Stomach (tissue), 9 donors: ENCODE measurements around the gene NUP210. TPM values are rescaled to one million over a fixed set of nuclear protein-coding genes. Genes with fewer than 3 reads are reported as not detected.

Source experiments
- DNase-seq, 2 donors: peaks; one replicate each; pipeline versions ENCODE4 v3.0.0 to v3.0.0-alpha.2; 2013 to 2019
- H3K27ac ChIP-seq, 5 donors: fragments of 200-600 bp in 4 of 5; sonication (generic) in 4 of 5; one replicate each; pipeline ENCODE4 v1.5.1; 2013 to 2019; ENCODE audit warnings: mild to moderate bottlenecking in 1 of 5, moderate library complexity in 1 of 5
- H3K27me3 ChIP-seq, 3 donors: fragments of 200-600 bp; sonication (generic); one replicate each; pipeline ENCODE4 v1.5.1; 2017 to 2019; ENCODE audit warnings: mixed run types in 1 of 3
- H3K36me3 ChIP-seq, 4 donors: fragments of 200-600 bp; sonication (generic); 1 replicate in 3 of 4; 2 replicates in 1 of 4; pipeline ENCODE4 v1.5.1; 2016 to 2019
- H3K4me1 ChIP-seq, 4 donors: fragments of 200-600 bp; sonication (generic); one replicate each; pipeline ENCODE4 v1.5.1; 2016 to 2019
- H3K4me3 ChIP-seq, 4 donors: fragments of 200-600 bp; sonication (generic) in 3 of 4; one replicate each; pipeline ENCODE4 v1.5.1; 2016 to 2019; ENCODE audit warnings: mild to moderate bottlenecking in 1 of 4
- H3K9me3 ChIP-seq, 4 donors: fragments of 200-600 bp; sonication (generic); one replicate each; pipeline ENCODE4 v1.5.1; 2016 to 2019
- CTCF ChIP-seq, 7 experiments: fragments of 450-650 bp in 4 of 7; fragments of 200-600 bp in 3 of 7; sonication (generic) in 3 of 7; IDR thresholded peaks; one replicate each; pipeline ENCODE4 v1.5.1; 2016 to 2019; ENCODE audit warnings: antibody characterized with exemption in 7 of 7, control low read depth in 2 of 7, mild to moderate bottlenecking in 1 of 7
- EP300 ChIP-seq: sonication (generic); formaldehyde crosslinking; IDR thresholded peaks from one replicate; pipeline ENCODE4 v1.6.1; 2017; ENCODE audit warnings: antibody characterized with exemption
- POLR2A ChIP-seq, 4 donors: fragments of 450-650 bp; IDR thresholded peaks; one replicate each; pipeline ENCODE4 v1.6.1; 2016; ENCODE audit warnings: antibody characterized with exemption in 4 of 4, control low read depth in 2 of 4, mild to moderate bottlenecking in 1 of 4, moderate library complexity in 1 of 4
- POLR2AphosphoS5 ChIP-seq, 3 donors: sonication (generic); formaldehyde crosslinking; IDR thresholded peaks; one replicate each; pipeline ENCODE4 v1.6.1; 2016; ENCODE audit warnings: antibody characterized with exemption in 3 of 3
- WGBS, 5 donors: extraction: QIAGEN DNeasy Blood & Tissue Kit in 3 of 5; methylation state at CpG; one replicate each; pipeline versions ENCODE4 v1.1.5 to v1.1.7; 2013 to 2018; 5-methylcytosine and 5-hydroxymethylcytosine counted together
- intact Hi-C: fragments of 100-400 bp; cut with DNase I; formaldehyde crosslinking; loops from one replicate; pipeline ENCODE4 v1.15.1; 2023; ENCODE audit warnings: low total_unique reads
- polyA plus RNA-seq, 3 donors: library from polyadenylated mRNA; stranded (reverse); fragments of 200-250 nt; gene quantifications; one replicate each; pipeline ENCODE4 v1.2.3, GENCODE V29; 2013
- total RNA-seq, 5 donors: library from RNA; depleted of rRNA; stranded (reverse); fragments of >200 nt; gene quantifications; one replicate each; pipeline versions ENCODE4 v1.1.0 to v1.2.3, GENCODE V29; 2014 to 2016
- donor health status: healthy with polysubstance abuse.
- donor health status: Bipolar disorder and iron deficiency.
- donor health status: healthy.

Gene NUP210
- total and polyA plus RNA-seq, 8 donors, result 0.92 to 21.1 (median 10.8) TPM

- intact Hi-C loops, result no loop called here
- Histone ChIP-seq H3K4me1 (peaks cover 0 to 5% (median 0%) of the 10 kb centered on the region in 4 donors), H3K27ac (no peak overlapping the region), H3K9me3 (no peaks in the 10 kb centered on the region), H3K27me3 (no peaks in the 10 kb centered on the region), H3K36me3 (peaks cover 0 to 80% (median 64%) of the 10 kb centered on the region in 4 donors), H3K4me3 (no peak overlapping the region)
- TF ChIP-seq POLR2A (IDR thresholded peaks at IDR 0.05), result no peak
- no peak for TF ChIP-seq POLR2AphosphoS5 (IDR thresholded peaks at IDR 0.05)
- no peak for DNase-seq
- 78 to 89% (median 80%) methylated on average over 7 of the region's 7 CpGs for WGBS, 5 donors
These were observed 52.4 kb downstream of the NUP210 start for GRCh38 chr3:13367728-13368127.

- Histone ChIP-seq H3K4me3 (no peak overlapping the region), H3K4me1 (no peaks in the 10 kb centered on the region), H3K27me3 (no peaks in the 10 kb centered on the region), H3K36me3 (peaks cover 0 to 78% (median 64%) of the 10 kb centered on the region in 4 donors), H3K27ac (no peak overlapping the region), H3K9me3 (no peaks in the 10 kb centered on the region)
- no peak for TF ChIP-seq EP300
- no peak for TF ChIP-seq POLR2AphosphoS5 (IDR thresholded peaks at IDR 0.05)
- TF ChIP-seq CTCF (IDR thresholded peaks at IDR 0.05), result no peak
- no peak for TF ChIP-seq POLR2A (IDR thresholded peaks at IDR 0.05)
- no peak for DNase-seq
- intact Hi-C loops, result no loop called here
- WGBS, 5 donors, result 94 to 95% (median 94%) methylated on average over 13 to 24 of the region's 24 CpGs
These were observed 54.4 kb downstream of the NUP210 start for GRCh38 chr3:13365390-13366379.

GRCh38 chr3:13364602-13365271 is 55.4 kb downstream of the NUP210 start:
- no peak for TF ChIP-seq POLR2AphosphoS5 (IDR thresholded peaks at IDR 0.05)
- no peak for TF ChIP-seq POLR2A (IDR thresholded peaks at IDR 0.05)
- TF ChIP-seq CTCF (IDR thresholded peaks at IDR 0.05), result no peak
- TF ChIP-seq EP300, result no peak
- H3K36me3 ChIP-seq, result peaks cover 0 to 78% (median 64%) of the 10 kb centered on the region in 4 donors
- intact Hi-C loops, result no loop called here
- H3K27ac ChIP-seq, result no peak overlapping the region
- H3K27me3 ChIP-seq, result no peaks in the 10 kb centered on the region
- 82 to 89% (median 87%) methylated on average over 12 of the region's 12 CpGs for WGBS, 5 donors
- no peaks in the 10 kb centered on the region for H3K9me3 ChIP-seq
- H3K4me1 ChIP-seq, result no peaks in the 10 kb centered on the region
- H3K4me3 ChIP-seq, result no peak overlapping the region
- DNase-seq, result no peak

- intact Hi-C loops, result no loop called here
- Histone ChIP-seq H3K36me3 (peaks cover 0 to 89% (median 75%) of the 10 kb centered on the region in 4 donors), H3K27me3 (no peaks in the 10 kb centered on the region), H3K4me1 (no peaks in the 10 kb centered on the region), H3K9me3 (no peaks in the 10 kb centered on the region), H3K27ac (no peak overlapping the region), H3K4me3 (no peak overlapping the region)
- TF ChIP-seq POLR2AphosphoS5 (IDR thresholded peaks at IDR 0.05) (no peak), POLR2A (IDR thresholded peaks at IDR 0.05) (no peak), CTCF (IDR thresholded peaks at IDR 0.05) (no peak), EP300 (no peak)
- 91 to 97% (median 93%) methylated on average over 8 of the region's 8 CpGs for WGBS, 5 donors
- no peak for DNase-seq
These were observed 57.6 kb downstream of the NUP210 start for GRCh38 chr3:13362551-13362950.
